Ishikawa (cell line): Measurements from ENCODE around the gene CD84.

ENCODE experiments used
- EGR1 ChIP-seq: IDR thresholded peaks from 2 replicates; pipeline ENCODE4 v1.6.1; 2012
- EP300 ChIP-seq: IDR thresholded peaks from 2 replicates; pipeline ENCODE4 v1.6.1; 2012; ENCODE audit warnings: borderline replicate concordance
- FOXM1 ChIP-seq: IDR thresholded peaks from 2 replicates; pipeline ENCODE4 v1.6.1; 2012; ENCODE audit warnings: low read depth, borderline replicate concordance
- REST ChIP-seq: IDR thresholded peaks from 2 replicates; pipeline ENCODE4 v1.6.1; 2012; ENCODE audit warnings: low read depth, mild to moderate bottlenecking
- TCF12 ChIP-seq: IDR thresholded peaks from 2 replicates; pipeline ENCODE4 v1.6.1; 2012; ENCODE audit warnings: low read depth
- TEAD4 ChIP-seq: IDR thresholded peaks from 2 replicates; pipeline ENCODE4 v1.6.1; 2012
- TF ChIP-seq, protein P1 (sequence below): IDR thresholded peaks from 2 replicates; pipeline ENCODE4 v1.6.1; 2012

DNA sequence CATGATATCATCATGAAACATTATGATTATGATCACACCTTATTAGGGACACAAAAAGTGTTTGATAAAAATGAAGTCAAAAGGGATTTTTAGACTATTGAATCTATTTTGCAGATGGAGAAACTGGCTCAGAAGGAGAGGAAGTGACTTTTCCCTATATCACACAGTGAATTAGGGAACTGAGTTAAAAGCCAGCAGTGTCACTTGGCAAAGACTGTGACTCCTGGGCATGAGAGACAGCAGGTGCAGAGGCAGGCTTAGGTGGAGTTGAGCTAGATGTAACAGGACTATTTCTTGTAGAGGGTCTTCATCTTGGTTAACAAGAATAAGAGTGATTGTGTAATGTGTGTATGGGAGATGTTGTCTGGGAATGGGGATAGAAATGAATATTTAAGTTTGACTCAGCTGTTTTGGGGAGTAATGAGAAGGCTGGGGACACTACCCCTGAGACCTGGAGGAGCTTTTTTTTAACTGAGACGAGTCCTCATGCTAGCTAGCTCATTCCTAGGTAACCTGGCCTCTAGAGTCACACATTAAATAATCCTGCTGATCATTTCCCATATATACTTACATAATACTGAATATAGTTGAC, 1.0 kb upstream of the CD84 start:
- TF ChIP-seq, protein P1, sequence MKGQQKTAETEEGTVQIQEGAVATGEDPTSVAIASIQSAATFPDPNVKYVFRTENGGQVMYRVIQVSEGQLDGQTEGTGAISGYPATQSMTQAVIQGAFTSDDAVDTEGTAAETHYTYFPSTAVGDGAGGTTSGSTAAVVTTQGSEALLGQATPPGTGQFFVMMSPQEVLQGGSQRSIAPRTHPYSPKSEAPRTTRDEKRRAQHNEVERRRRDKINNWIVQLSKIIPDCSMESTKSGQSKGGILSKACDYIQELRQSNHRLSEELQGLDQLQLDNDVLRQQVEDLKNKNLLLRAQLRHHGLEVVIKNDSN: no peak
- TF ChIP-seq TCF12 (no peak), EP300 (no peak), TEAD4 (no peak), EGR1 (no peak), REST (no peak), FOXM1 (no peak)
